ENCODE results near the gene NUP188.
A peak's percentile ranks its signal among the peaks of the same experiment; 100 is the strongest.
"Not testable (repeated sequence)": the region's sequence is repeated elsewhere in the genome, so short reads cannot be mapped to it uniquely, and the experiment has no call there.

NUP188 gene

DNA sequence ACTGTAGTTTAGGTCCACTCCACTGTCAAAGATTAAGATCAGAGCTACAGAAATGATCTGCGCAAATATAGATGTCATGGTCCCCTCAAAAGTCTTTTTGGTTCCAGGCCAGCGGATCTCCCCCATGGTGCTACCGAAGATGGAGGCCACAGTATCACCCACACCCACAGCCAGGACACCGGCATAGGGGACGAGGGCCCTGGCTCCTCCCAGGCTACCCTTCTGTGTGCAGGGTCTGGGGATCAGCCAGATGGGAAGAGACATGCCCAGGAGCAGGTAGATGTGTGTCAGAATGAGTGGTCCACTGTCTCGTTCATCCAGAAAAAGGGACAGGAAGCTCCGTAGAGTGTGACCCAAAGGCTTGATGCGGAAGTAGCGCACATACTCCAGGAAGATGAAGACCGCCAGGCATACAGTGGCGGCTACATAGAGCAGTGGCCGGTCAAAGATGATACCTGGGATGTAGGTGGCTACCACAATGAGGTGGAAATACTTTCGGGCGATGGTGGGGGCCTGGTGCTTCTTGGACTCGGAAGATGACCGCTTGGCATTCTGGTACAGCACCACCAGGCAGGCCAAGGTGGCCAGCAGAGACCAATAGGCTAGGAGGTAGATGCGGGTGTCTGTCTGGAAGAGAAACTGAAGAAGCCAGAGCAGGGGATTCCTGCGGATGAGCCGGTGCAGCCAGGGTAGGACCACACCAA lies 1.5 kb upstream of the NUP188 start:
- Mint-ChIP-seq H3K27me3 (ENCODE audit: low read depth) (no peaks in the 10 kb centered on the region), H3K27ac (peak overlapping the region; percentile 59 to 92 (median 85)), H3K36me3 (ENCODE audit: low read depth) (peaks cover 15% of the 10 kb centered on the region), H3K4me3 (peak overlapping the region; percentile 92 to 100 (median 97)), H3K9me3 (no peaks in the 10 kb centered on the region), H3K4me1 (peaks cover 20% of the 10 kb centered on the region)
- TF ChIP-seq, protein P1, sequence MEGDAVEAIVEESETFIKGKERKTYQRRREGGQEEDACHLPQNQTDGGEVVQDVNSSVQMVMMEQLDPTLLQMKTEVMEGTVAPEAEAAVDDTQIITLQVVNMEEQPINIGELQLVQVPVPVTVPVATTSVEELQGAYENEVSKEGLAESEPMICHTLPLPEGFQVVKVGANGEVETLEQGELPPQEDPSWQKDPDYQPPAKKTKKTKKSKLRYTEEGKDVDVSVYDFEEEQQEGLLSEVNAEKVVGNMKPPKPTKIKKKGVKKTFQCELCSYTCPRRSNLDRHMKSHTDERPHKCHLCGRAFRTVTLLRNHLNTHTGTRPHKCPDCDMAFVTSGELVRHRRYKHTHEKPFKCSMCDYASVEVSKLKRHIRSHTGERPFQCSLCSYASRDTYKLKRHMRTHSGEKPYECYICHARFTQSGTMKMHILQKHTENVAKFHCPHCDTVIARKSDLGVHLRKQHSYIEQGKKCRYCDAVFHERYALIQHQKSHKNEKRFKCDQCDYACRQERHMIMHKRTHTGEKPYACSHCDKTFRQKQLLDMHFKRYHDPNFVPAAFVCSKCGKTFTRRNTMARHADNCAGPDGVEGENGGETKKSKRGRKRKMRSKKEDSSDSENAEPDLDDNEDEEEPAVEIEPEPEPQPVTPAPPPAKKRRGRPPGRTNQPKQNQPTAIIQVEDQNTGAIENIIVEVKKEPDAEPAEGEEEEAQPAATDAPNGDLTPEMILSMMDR (IDR thresholded peaks at IDR 0.05; ENCODE audit: unreplicated experiment in 3 of 3): no peak

DNA sequence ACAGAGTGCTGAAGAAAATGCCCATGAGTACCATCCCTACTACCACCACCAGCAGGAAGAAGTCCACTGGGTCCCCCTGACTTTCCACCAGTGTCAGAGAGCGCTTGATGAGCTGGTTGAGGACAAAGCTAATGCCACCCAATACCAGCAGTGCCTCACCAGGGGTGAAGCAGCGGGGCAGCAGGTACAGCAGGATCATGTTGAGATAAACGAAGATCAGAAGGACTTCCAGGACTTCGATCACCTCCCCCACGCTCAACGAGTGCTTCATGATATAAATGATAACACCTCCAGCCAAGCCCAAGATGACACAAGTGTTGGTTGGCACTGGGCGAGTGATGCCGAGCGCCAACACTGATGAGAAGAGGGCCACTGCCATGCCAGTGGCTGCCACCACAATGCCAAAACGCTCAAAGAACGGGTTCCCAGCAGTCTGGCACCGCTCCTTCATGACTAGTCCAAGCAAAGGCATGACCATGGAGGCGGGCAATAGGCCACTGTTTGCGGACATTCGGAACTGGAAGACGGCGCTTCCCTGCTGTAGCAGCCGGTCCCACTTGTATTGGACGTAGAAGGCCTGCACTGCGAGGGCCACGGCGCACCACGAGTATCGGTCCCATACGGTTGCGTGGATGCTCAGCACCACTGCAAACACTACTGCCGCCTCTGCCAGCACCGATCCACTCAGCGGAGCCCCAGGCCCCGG lies 775 bp upstream of the NUP188 start:
- H3K27me3 Mint-ChIP-seq (ENCODE audit: low read depth): no peaks in the 10 kb centered on the region
- peak overlapping the region; percentile 85 to 92 (median 90) for H3K27ac Mint-ChIP-seq

DNA sequence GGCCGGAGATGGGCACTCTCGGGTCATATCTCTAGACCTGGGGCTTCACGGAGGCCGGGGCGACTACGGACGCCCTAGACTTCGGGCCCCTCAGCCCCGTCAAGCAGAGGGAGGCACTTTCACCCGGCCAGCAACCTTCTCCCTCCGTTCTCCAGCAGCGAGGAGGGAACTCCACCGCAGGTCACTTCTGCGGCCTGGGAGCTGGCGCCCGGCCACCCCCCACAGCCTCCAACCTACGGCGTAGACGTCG lies 297 bp upstream of the NUP188 start:
- TF ChIP-seq, protein P1 (IDR thresholded peaks at IDR 0.05; ENCODE audit: unreplicated experiment in 3 of 3): no peak
- Mint-ChIP-seq H3K27me3 (ENCODE audit: low read depth) (no peaks in the 10 kb centered on the region), H3K9me3 (no peaks in the 10 kb centered on the region), H3K4me1 (peaks cover 20% of the 10 kb centered on the region), H3K4me3 (peak overlapping the region; percentile 92 to 100 (median 97)), H3K36me3 (ENCODE audit: low read depth) (peaks cover 19% of the 10 kb centered on the region), H3K27ac (peak overlapping the region; percentile 85 to 92 (median 90))

More for the DNA sequence above, 775 bp upstream of the NUP188 start:
- Mint-ChIP-seq H3K4me3 (peak overlapping the region; percentile 92 to 100 (median 97)), H3K9me3 (no peaks in the 10 kb centered on the region), H3K36me3 (ENCODE audit: low read depth) (peaks cover 19% of the 10 kb centered on the region), H3K4me1 (peaks cover 20% of the 10 kb centered on the region)
- TF ChIP-seq, protein P1 (IDR thresholded peaks at IDR 0.05; ENCODE audit: unreplicated experiment in 3 of 3): no peak

DNA sequence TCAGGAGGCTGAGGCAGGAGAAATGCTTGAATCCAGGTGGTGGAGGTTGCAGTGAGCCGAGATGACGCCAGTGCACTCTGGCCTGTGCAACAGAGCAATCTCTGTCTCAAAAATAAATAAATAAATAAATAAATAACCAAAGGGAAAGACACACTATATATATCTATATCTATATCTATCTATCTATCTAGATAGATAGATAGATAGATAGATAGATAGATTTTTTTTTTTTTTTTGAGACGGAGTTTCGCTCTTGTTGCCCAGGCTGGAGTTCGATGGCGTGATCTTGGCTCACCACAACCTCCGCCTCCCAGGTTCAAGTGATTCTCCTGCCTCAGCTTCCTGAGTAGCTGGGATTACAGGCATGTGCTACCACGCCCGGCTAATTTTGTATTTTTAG lies 13.9 kb downstream of the NUP188 start:
- not testable (repeated sequence) for H3K4me1 Mint-ChIP-seq; H3K4me3 Mint-ChIP-seq; H3K27me3 Mint-ChIP-seq (ENCODE audit: low read depth); H3K27ac Mint-ChIP-seq; H3K9me3 Mint-ChIP-seq
- H3K36me3 Mint-ChIP-seq (ENCODE audit: low read depth): peaks cover 48% of the 10 kb centered on the region

DNA sequence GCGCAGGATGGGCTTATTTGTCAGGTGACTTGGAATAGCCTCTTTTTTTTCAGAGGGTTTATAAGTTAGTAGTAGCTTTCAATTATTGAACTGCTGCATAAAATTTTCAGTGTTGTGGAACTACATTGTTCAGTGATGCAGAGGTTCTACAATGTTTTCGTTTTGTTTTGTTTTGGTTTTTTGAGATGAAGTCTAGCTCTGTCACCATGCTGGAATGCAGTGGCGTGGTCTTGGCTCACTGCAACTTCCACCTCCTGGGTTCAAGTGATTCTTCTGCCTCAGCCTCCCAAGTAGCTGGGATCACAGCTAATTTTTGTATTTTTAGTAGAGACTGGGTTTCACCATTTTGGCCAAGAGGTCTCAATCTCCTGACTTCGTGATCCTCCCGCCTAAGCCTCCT lies 22.0 kb downstream of the NUP188 start:
- Mint-ChIP-seq H3K27ac (no peak overlapping the region), H3K4me3 (no peak overlapping the region), H3K36me3 (ENCODE audit: low read depth) (peaks cover 51% of the 10 kb centered on the region), H3K9me3 (no peaks in the 10 kb centered on the region), H3K4me1 (no peaks in the 10 kb centered on the region), H3K27me3 (ENCODE audit: low read depth) (no peaks in the 10 kb centered on the region)
- TF ChIP-seq, protein P1 (IDR thresholded peaks at IDR 0.05; ENCODE audit: unreplicated experiment in 3 of 3): no peak

DNA sequence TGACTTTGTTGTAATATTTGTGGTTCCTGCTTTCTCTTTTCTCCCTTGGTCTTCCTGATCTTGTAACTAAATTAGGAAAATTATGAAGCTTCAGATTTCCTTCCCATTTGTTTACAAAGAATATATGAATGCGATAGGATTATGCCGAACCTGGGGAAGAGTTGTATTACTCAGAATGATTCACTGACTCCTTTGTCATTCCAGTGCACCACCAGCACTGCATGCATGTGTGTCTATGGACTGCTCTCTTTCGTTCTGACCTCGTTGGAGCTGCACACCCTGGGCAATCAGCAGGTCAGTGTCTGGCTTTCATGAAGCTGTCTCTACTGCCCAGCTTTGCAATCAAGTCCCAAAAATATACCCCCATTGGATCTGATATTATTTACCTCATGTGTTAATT lies 25.5 kb downstream of the NUP188 start:
- H3K4me3 Mint-ChIP-seq: no peak overlapping the region

More for the DNA sequence above, 25.5 kb downstream of the NUP188 start:
- Mint-ChIP-seq H3K27ac (no peak overlapping the region), H3K27me3 (ENCODE audit: low read depth) (no peaks in the 10 kb centered on the region), H3K36me3 (ENCODE audit: low read depth) (peaks cover 65% of the 10 kb centered on the region), H3K4me1 (no peaks in the 10 kb centered on the region), H3K9me3 (no peaks in the 10 kb centered on the region)
- TF ChIP-seq, protein P1 (IDR thresholded peaks at IDR 0.05; ENCODE audit: unreplicated experiment in 3 of 3): no peak

All from nephron (organoid).